OCI-LY3 (cell line): ENCODE measurements around the gene RBM33.

Experiments used
- H2AFZ ChIP-seq: fragments of 200-600, 300-600 bp; shearing (Covaris generic); 2 replicates; pipeline ENCODE4 v1.6.0; 2014; ENCODE audit warnings: antibody characterized with exemption, low read depth, low read length
- H3K27ac ChIP-seq: fragments of 200-600, 300-600 bp; sonication (generic); 2 replicates; pipeline ENCODE4 v1.5.1; 2014; ENCODE audit warnings: mild to moderate bottlenecking, low read length, moderate library complexity, mixed read lengths
- H3K27me3 ChIP-seq: fragments of 200-600, 300-600 bp; sonication (generic); 2 replicates; pipeline ENCODE4 v1.6.1; 2014; ENCODE audit warnings: low read depth, low read length, mixed read lengths
- H3K36me3 ChIP-seq: fragments of 200-600, 300-600 bp; sonication (generic); replicated peaks from 2 replicates; pipeline ENCODE3; 2014; ENCODE audit warnings: low read depth, low read length, mixed read lengths
- H3K4me1 ChIP-seq: fragments of 300-600, 200-600 bp; sonication (generic); 2 replicates; pipeline ENCODE4 v1.6.1; 2014; ENCODE audit warnings: low read length, mixed read lengths
- H3K4me2 ChIP-seq: fragments of 200-600, 300-600 bp; sonication (generic); 2 replicates; pipeline ENCODE4 v1.6.1; 2014; ENCODE audit warnings: low read length, mixed read lengths
- H3K4me3 ChIP-seq: fragments of 300-600, 200-600 bp; sonication (generic); 2 replicates; pipeline ENCODE4 v1.5.1; 2014; ENCODE audit warnings: antibody characterized with exemption, mild to moderate bottlenecking, low read length, moderate library complexity
- H3K79me2 ChIP-seq: fragments of 300-600, 200-600 bp; shearing (Covaris generic); 2 replicates; pipeline ENCODE4 v1.6.1; 2014; ENCODE audit warnings: mild to moderate bottlenecking, low read length, mixed read lengths
- H3K9ac ChIP-seq: fragments of 300-600, 200-600 bp; shearing (Covaris generic); 2 replicates; pipeline ENCODE4 v1.6.0; 2014; ENCODE audit warnings: mild to moderate bottlenecking, low read length, moderate library complexity
- H3K9me3 ChIP-seq: fragments of 200-600, 300-600 bp; shearing (Covaris generic); 2 replicates; pipeline ENCODE4 v1.6.1; 2014; ENCODE audit warnings: low read length, mixed read lengths; ENCODE audit not compliant: insufficient read depth
- H4K20me1 ChIP-seq: fragments of 200-600, 300-600 bp; sonication (generic); 2 replicates; pipeline ENCODE4 v1.6.1; 2016; ENCODE audit warnings: low read length, mixed read lengths; ENCODE audit not compliant: insufficient read depth
- EZH2phosphoT487 ChIP-seq: fragments of 200-600 bp; shearing (Covaris generic); IDR thresholded peaks from 2 replicates; pipeline ENCODE4 v1.6.1; 2018; ENCODE audit warnings: antibody characterized with exemption, mixed run types, low read depth
- TF ChIP-seq, protein P1 (sequence below): fragments of 200-600, 300-600 bp; sonication (generic); IDR thresholded peaks from 2 replicates; pipeline ENCODE4 v1.5.1; 2014; ENCODE audit warnings: antibody characterized with exemption, low read length, low read depth

Gene RBM33

GRCh38 chr7:155638366-155638765 is 6.1 kb upstream of the RBM33 start:
- H3K4me1 ChIP-seq: peaks cover 1% of the 10 kb centered on the region; the same call in 1 of the 2 replicates
- no peak overlapping the region for H3K9ac ChIP-seq
- H3K27ac ChIP-seq: no peak overlapping the region
- H2AFZ ChIP-seq: no peak overlapping the region
- H3K4me2 ChIP-seq: no peak overlapping the region
- TF ChIP-seq, protein P1, sequence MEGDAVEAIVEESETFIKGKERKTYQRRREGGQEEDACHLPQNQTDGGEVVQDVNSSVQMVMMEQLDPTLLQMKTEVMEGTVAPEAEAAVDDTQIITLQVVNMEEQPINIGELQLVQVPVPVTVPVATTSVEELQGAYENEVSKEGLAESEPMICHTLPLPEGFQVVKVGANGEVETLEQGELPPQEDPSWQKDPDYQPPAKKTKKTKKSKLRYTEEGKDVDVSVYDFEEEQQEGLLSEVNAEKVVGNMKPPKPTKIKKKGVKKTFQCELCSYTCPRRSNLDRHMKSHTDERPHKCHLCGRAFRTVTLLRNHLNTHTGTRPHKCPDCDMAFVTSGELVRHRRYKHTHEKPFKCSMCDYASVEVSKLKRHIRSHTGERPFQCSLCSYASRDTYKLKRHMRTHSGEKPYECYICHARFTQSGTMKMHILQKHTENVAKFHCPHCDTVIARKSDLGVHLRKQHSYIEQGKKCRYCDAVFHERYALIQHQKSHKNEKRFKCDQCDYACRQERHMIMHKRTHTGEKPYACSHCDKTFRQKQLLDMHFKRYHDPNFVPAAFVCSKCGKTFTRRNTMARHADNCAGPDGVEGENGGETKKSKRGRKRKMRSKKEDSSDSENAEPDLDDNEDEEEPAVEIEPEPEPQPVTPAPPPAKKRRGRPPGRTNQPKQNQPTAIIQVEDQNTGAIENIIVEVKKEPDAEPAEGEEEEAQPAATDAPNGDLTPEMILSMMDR: no peak
- no peak for TF ChIP-seq EZH2phosphoT487
- peaks cover 28% of the 10 kb centered on the region for H3K36me3 ChIP-seq
- peaks cover 10% of the 10 kb centered on the region for H3K9me3 ChIP-seq
- no peak overlapping the region for H3K4me3 ChIP-seq
- peaks cover 2% of the 10 kb centered on the region for H3K79me2 ChIP-seq
- no peaks in the 10 kb centered on the region for H4K20me1 ChIP-seq
- no peaks in the 10 kb centered on the region for H3K27me3 ChIP-seq

- Histone ChIP-seq H3K4me1 (peaks cover 3% of the 10 kb centered on the region; the same call in 1 of the 2 replicates), H4K20me1 (no peaks in the 10 kb centered on the region), H3K36me3 (peaks cover 28% of the 10 kb centered on the region), H3K4me2 (no peak overlapping the region), H3K4me3 (no peak overlapping the region), H3K9ac (no peak overlapping the region), H3K27me3 (no peaks in the 10 kb centered on the region), H2AFZ (no peak overlapping the region), H3K9me3 (peaks cover 10% of the 10 kb centered on the region), H3K27ac (no peak overlapping the region), H3K79me2 (peaks cover 17% of the 10 kb centered on the region)
- TF ChIP-seq, protein P1: no peak
- no peak for TF ChIP-seq EZH2phosphoT487
Measured at GRCh38 chr7:155639958-155640520, 4.4 kb upstream of the RBM33 start.

DNA sequence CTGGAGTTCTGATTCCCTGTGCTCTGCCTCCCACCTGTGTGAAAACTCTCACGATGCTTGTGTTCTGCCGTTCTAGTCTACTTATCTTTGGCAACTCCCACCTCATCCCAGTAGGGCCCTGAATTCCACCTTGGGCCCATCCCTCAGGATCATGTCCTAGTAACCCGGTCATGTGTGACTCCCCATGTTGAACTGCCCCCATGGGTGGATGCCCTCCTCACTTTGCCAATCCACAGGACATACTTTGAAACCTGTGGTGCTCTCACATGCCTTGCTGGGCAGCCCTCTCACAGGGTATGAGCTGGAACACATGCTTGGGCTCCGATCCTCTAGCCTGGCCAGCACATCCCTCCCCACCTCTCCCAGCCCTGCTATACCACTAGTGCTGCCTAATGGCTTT is 3.8 kb upstream of the RBM33 start:
- Histone ChIP-seq H3K9me3 (peaks cover 10% of the 10 kb centered on the region), H3K4me1 (peaks cover 6% of the 10 kb centered on the region; the same call in 1 of the 2 replicates), H2AFZ (no peak overlapping the region), H3K27ac (no peak overlapping the region), H3K9ac (no peak overlapping the region), H3K36me3 (peaks cover 28% of the 10 kb centered on the region), H3K79me2 (peaks cover 23% of the 10 kb centered on the region), H3K4me2 (no peak overlapping the region), H3K4me3 (no peak overlapping the region), H4K20me1 (peaks cover 5% of the 10 kb centered on the region; the same call in 1 of the 2 replicates), H3K27me3 (no peaks in the 10 kb centered on the region)
- TF ChIP-seq, protein P1: no peak
- TF ChIP-seq EZH2phosphoT487: no peak

DNA sequence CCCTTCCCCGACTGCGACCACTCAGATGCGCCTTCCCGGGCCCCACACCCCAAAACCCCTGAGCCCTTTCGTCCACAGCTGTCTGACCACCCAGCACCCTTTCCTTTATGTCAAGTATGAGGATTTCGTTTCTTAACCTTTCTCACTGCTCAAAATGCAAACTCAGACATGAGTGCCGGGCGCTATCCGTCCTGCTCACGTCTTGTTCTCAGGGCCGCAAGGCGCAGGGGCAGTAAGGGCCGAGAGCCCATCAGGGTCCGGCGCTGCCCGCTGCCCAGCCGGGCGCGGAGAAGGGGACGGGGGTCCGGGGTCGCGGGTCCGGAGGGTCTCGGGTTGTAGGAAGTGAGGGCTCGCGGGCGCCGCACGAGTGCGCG is 670 bp upstream of the RBM33 start:
- Histone ChIP-seq H3K9me3 (peaks cover 2% of the 10 kb centered on the region), H3K9ac (peak overlapping the region; percentile 96), H3K36me3 (peaks cover 56% of the 10 kb centered on the region), H3K27me3 (no peaks in the 10 kb centered on the region), H2AFZ (peak overlapping the region; percentile 94), H3K4me3 (peak overlapping the region; percentile 94), H3K79me2 (peaks cover 54% of the 10 kb centered on the region), H3K27ac (peak overlapping the region; percentile 86), H4K20me1 (peaks cover 17% of the 10 kb centered on the region), H3K4me2 (peak overlapping the region; percentile 87), H3K4me1 (peaks cover 15% of the 10 kb centered on the region; the same call in 1 of the 2 replicates)
- no peak for TF ChIP-seq EZH2phosphoT487
- TF ChIP-seq, protein P1: no peak
